ENCODE results near the gene FCN3. TPM values are rescaled to one million over a fixed set of nuclear protein-coding genes. Genes with fewer than 3 reads are reported as not detected.

Gene FCN3
- total and polyA plus RNA-seq, 9 of the 15 experiments (the other 6 are each of a cell fraction or from before 2014, with no cell fraction given), result 0.49 TPM; not detected in 8

- TF ChIP-seq ZBTB26 (CRISPR knock-in tag; IDR thresholded peaks at IDR 0.05), result peak; percentile 92; the same call in 1 of the 2 replicates
- TF ChIP-seq COPS2 (conservative IDR thresholded peaks at IDR 0.05), result no peak
- no peak for TF ChIP-seq HNRNPL (IDR thresholded peaks at IDR 0.05; ENCODE audit: low read depth, low read length)
- peak; percentile 70 for TF ChIP-seq POLR2A (conservative IDR thresholded peaks at IDR 0.05)
- TF ChIP-seq ZNF609 (CRISPR knock-in tag; IDR thresholded peaks at IDR 0.05; ENCODE audit: borderline replicate concordance), result no peak
- no peak for TF ChIP-seq ZNF263 (CRISPR knock-in tag; IDR thresholded peaks at IDR 0.05; ENCODE audit: borderline replicate concordance)
- peak; percentile 99 for TF ChIP-seq ZBTB7A (IDR thresholded peaks at IDR 0.05; ENCODE audit: borderline replicate concordance, control insufficient read depth, low read depth, low read length)
- peak; percentile 91 for TF ChIP-seq OTX1 (CRISPR knock-in tag; IDR thresholded peaks at IDR 0.05)
- peak; percentile 46; the same call in 1 of the 2 replicates for TF ChIP-seq HDAC2 (IDR thresholded peaks at IDR 0.05)
- TF ChIP-seq GATAD2B (IDR thresholded peaks at IDR 0.05; ENCODE audit: borderline replicate concordance), result peak; percentile 94; the same call in 1 of the 2 replicates
- 0 out of 2 replicates have a peak, but pooled peaks have one; percentile 23 for TF ChIP-seq ZNF24 (IDR thresholded peaks at IDR 0.05)
- TF ChIP-seq MEIS2 (IDR thresholded peaks at IDR 0.05; ENCODE audit: partially characterized antibody), result peak; percentile 57
These were observed 17.6 kb upstream of the FCN3 start, which contains the start of gene GPR3 (continued) for GRCh38 chr1:27392096-27392777.
